Hepatocyte (in vitro differentiated cells): Measurements from ENCODE around the gene NOP53. TPM values are rescaled to one million over a fixed set of nuclear protein-coding genes. Genes with fewer than 3 reads are reported as not detected.
"Not testable (repeated sequence)": the region's sequence is repeated elsewhere in the genome, so short reads cannot be mapped to it uniquely, and the experiment has no call there.

Experiments
- DNase-seq: peaks from one replicate; pipeline ENCODE4 v3.0.0-alpha.2; 2016; ENCODE audit warnings: low spot score
- H2AFZ ChIP-seq: fragments of 200-600 bp; sonication (generic); 2 replicates; pipeline ENCODE4 v1.6.0; 2016; ENCODE audit warnings: antibody characterized with exemption, mild to moderate bottlenecking
- H3K27ac ChIP-seq: fragments of 200-600 bp; sonication (generic); 2 replicates; pipeline ENCODE4 v1.5.1; 2016; ENCODE audit warnings: mild to moderate bottlenecking
- H3K27me3 ChIP-seq: fragments of 200-600 bp; sonication (generic); 2 replicates; pipeline ENCODE4 v1.6.1; 2016
- H3K36me3 ChIP-seq: fragments of 200-600 bp; sonication (generic); replicated peaks from 2 replicates; pipeline ENCODE4 v1.5.1; 2016; ENCODE audit warnings: low read depth; ENCODE audit not compliant: insufficient read depth
- H3K4me1 ChIP-seq: fragments of 200-600 bp; sonication (generic); 2 replicates; pipeline ENCODE4 v1.5.1; 2016; ENCODE audit warnings: mild to moderate bottlenecking, moderate library complexity; ENCODE audit not compliant: insufficient read depth
- H3K4me2 ChIP-seq: fragments of 200-600 bp; sonication (generic); 2 replicates; pipeline ENCODE4 v1.6.0; 2016
- H3K4me3 ChIP-seq: fragments of 200-600 bp; sonication (generic); 2 replicates; pipeline ENCODE4 v1.5.1; 2016; ENCODE audit warnings: mild to moderate bottlenecking
- H3K79me2 ChIP-seq: fragments of 200-600 bp; sonication (generic); 2 replicates; pipeline ENCODE4 v1.6.0; 2017; ENCODE audit warnings: mild to moderate bottlenecking
- H3K9me2 ChIP-seq: fragments of 200-600 bp; sonication (generic); replicated peaks from 2 replicates; pipeline ENCODE4 v1.6.0; 2017; ENCODE audit warnings: mild to moderate bottlenecking; ENCODE audit not compliant: insufficient read depth
- H3K9me3 ChIP-seq: fragments of 200-600 bp; sonication (generic); 2 replicates; pipeline ENCODE4 v1.5.1; 2016; ENCODE audit warnings: low read depth, mild to moderate bottlenecking
- H4K20me1 ChIP-seq: fragments of 200-600 bp; sonication (generic); 2 replicates; pipeline ENCODE4 v1.6.0; 2016; ENCODE audit warnings: mild to moderate bottlenecking; ENCODE audit not compliant: insufficient read depth, poor library complexity, severe bottlenecking
- EZH2 ChIP-seq: fragments of 200-600 bp; sonication (generic); IDR thresholded peaks from 2 replicates; pipeline ENCODE4 v1.6.1; 2016; ENCODE audit warnings: antibody characterized with exemption, mild to moderate bottlenecking, borderline replicate concordance
- EZH2phosphoT487 ChIP-seq: fragments of 200-600 bp; sonication (generic); IDR thresholded peaks from one replicate; pipeline ENCODE4 v1.6.1; 2018; ENCODE audit warnings: antibody characterized with exemption, mild to moderate bottlenecking, low read depth, moderate library complexity; ENCODE audit not compliant: unreplicated experiment, severe bottlenecking
- whole genome bisulfite sequencing: methylation state at CpG from one replicate; pipeline ENCODE4 v1.1.6; 2016; ENCODE audit warnings: low lambda C conversion rate; ENCODE audit errors: missing lambda C conversion rate; 5-methylcytosine and 5-hydroxymethylcytosine counted together
- polyA plus RNA-seq: library from polyadenylated mRNA; unstranded; fragments of >200 nt; fragmentation: Nextera tagmentation; extraction: Ambion mirVana; gene quantifications from 2 replicates; pipeline ENCODE4 v1.2.1, GENCODE V29; 2016
- total RNA-seq: library from RNA; depleted of rRNA; stranded (reverse); fragments of >200 nt; gene quantifications from 2 replicates; pipeline ENCODE4 v1.2.3, GENCODE V29; 2014
- TF ChIP-seq, protein P1 (sequence below): fragments of 200-600 bp; sonication (generic); IDR thresholded peaks from 2 replicates; pipeline ENCODE4 v1.5.1; 2016; ENCODE audit warnings: antibody characterized with exemption, mild to moderate bottlenecking; ENCODE audit not compliant: poor library complexity

Gene NOP53
- total and polyA plus RNA-seq, 2 experiments from 2014 or later, result 93.3 to 96.7 TPM

DNA sequence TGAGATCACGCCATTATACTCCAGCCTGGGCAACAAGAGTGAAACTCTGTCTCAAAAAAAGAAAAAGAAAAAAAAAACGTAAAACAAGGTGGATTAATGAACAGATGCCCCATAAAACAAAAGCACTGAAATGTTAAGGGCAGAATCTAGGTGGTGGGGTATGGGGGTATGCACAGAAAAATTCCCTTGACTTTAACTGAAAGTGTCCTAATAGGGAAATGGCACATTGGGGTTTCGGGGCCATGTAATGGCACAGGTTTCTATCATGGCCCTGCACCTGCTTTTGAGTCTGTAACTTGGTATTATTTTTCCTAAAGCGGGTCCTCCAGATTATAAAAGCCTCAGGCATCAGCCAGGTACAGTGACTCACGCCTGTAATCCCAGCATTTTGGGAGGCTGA lies 16.2 kb downstream of the NOP53 start:
- H3K27me3 ChIP-seq, result no peaks in the 10 kb centered on the region
- H3K4me2 ChIP-seq, result no peak overlapping the region
- H3K9me3 ChIP-seq, result no peaks in the 10 kb centered on the region
- no peaks in the 10 kb centered on the region for H3K79me2 ChIP-seq
- no peaks in the 10 kb centered on the region for H3K9me2 ChIP-seq
- H4K20me1 ChIP-seq, result no peaks in the 10 kb centered on the region
- DNase-seq, result no peak
- no peak for TF ChIP-seq EZH2phosphoT487
- TF ChIP-seq, protein P1, sequence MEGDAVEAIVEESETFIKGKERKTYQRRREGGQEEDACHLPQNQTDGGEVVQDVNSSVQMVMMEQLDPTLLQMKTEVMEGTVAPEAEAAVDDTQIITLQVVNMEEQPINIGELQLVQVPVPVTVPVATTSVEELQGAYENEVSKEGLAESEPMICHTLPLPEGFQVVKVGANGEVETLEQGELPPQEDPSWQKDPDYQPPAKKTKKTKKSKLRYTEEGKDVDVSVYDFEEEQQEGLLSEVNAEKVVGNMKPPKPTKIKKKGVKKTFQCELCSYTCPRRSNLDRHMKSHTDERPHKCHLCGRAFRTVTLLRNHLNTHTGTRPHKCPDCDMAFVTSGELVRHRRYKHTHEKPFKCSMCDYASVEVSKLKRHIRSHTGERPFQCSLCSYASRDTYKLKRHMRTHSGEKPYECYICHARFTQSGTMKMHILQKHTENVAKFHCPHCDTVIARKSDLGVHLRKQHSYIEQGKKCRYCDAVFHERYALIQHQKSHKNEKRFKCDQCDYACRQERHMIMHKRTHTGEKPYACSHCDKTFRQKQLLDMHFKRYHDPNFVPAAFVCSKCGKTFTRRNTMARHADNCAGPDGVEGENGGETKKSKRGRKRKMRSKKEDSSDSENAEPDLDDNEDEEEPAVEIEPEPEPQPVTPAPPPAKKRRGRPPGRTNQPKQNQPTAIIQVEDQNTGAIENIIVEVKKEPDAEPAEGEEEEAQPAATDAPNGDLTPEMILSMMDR, result no peak
- TF ChIP-seq EZH2, result no peak
- 84% methylated on average over 5 of the region's 5 CpGs for WGBS
- no peak overlapping the region for H2AFZ ChIP-seq
- H3K4me1 ChIP-seq, result peaks cover 5% of the 10 kb centered on the region
- H3K4me3 ChIP-seq, result no peak overlapping the region
- H3K27ac ChIP-seq, result no peak overlapping the region
- H3K36me3 ChIP-seq, result peaks cover 3% of the 10 kb centered on the region

DNA sequence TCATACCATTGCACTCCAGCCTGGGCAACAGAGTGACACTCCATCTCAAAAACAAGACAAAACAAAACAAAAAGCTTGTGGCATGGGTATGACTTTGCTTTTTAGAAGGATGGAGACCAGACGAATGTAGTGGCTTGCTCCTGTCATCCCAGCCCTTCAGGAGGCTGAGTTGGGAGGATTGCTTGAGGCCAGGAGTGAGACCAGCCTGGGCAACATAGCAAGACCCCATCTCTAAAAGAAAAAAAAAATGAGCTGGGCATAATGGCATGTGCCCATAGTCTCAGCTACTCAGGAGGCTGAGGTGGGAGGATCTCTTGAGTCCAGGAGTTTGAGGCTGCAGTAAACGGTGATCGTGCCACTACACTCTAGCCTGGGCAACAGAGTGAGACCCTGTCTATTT lies 16.8 kb downstream of the NOP53 start:
- no peaks in the 10 kb centered on the region for H3K9me3 ChIP-seq
- no peaks in the 10 kb centered on the region for H3K79me2 ChIP-seq
- H3K4me1 ChIP-seq, result peaks cover 5% of the 10 kb centered on the region
- H3K27ac ChIP-seq, result no peak overlapping the region
- no peak for DNase-seq
- H3K4me3 ChIP-seq, result no peak overlapping the region
- no peaks in the 10 kb centered on the region for H3K27me3 ChIP-seq
- H3K36me3 ChIP-seq, result peaks cover 3% of the 10 kb centered on the region
- TF ChIP-seq, protein P1, result no peak
- no peak for TF ChIP-seq EZH2
- no peak for TF ChIP-seq EZH2phosphoT487
- no peak overlapping the region for H2AFZ ChIP-seq
- WGBS, result 92% methylated on average over 3 of the region's 3 CpGs
- no peak overlapping the region for H3K4me2 ChIP-seq
- no peaks in the 10 kb centered on the region for H3K9me2 ChIP-seq
- H4K20me1 ChIP-seq, result no peaks in the 10 kb centered on the region

DNA sequence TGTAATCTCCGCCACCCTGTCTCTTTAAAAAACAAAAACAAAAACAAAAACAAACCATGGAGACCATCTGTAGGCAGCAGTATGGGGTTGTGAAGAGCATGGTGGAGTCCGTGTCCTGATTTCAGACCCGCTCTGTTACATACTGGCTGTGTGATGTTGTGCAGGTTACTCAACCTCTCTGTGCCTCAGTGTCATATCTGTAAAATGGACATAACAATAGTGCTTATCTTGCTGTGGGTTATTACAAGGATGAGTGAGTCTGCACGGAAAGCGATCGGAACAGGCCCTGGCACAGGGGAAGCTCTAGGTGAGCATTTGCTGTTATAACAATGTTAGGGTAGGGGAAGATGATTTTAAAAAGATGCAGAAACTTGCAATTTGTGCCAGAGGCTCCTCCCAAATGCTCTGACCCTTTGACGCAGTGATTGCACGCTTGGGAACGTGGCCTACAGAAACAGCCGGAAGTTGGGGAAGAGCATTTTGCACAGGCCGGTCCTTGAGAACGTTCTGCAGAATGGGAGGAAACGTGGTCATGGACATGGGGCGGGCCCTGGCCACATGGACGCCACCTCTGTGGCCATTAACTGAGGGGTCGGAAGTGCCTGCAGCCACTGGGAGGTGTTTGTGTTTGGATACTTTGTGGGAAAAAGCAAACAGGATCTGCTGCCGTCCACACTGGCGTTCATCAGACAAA lies 17.4 kb downstream of the NOP53 start:
- no peak for DNase-seq
- TF ChIP-seq, protein P1, result no peak
- TF ChIP-seq EZH2phosphoT487 (no peak), EZH2 (no peak)

DNA sequence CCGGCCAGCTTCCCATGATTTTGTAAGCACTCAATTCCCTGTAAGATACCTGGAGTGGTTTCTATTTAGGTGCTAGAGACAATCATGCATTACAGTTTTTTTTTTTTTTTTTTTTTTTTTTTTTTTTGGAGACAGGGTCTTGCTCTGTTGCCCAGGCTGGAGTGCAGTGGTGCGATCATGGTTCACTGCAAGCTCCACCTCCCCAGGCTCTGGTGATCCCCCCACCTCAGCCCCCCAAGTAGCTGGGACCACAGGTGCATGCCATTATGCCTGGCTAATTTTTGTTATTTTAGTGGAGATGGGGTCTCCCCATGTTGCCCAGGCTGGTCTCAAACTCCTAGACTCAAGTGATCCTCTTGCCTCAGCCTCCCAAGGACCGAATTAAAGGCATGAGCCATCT lies 19.4 kb downstream of the NOP53 start:
- 93% methylated on average over 3 of the region's 3 CpGs for WGBS
- H3K36me3 ChIP-seq, DNase-seq, H3K27me3 ChIP-seq, H3K9me3 ChIP-seq, H3K27ac ChIP-seq, H2AFZ ChIP-seq, H3K79me2 ChIP-seq, H3K4me2 ChIP-seq, H3K9me2 ChIP-seq, H3K4me3 ChIP-seq, H3K4me1 ChIP-seq, H4K20me1 ChIP-seq: not testable (repeated sequence)

More for the DNA sequence above, 17.4 kb downstream of the NOP53 start:
- Histone ChIP-seq H3K4me2 (no peak overlapping the region), H3K27ac (no peak overlapping the region), H3K79me2 (no peaks in the 10 kb centered on the region), H4K20me1 (no peaks in the 10 kb centered on the region), H3K4me1 (peaks cover under 1% of the 10 kb centered on the region), H3K36me3 (peaks cover 3% of the 10 kb centered on the region), H3K9me2 (no peaks in the 10 kb centered on the region), H3K4me3 (no peak overlapping the region), H3K27me3 (no peaks in the 10 kb centered on the region), H3K9me3 (no peaks in the 10 kb centered on the region), H2AFZ (no peak overlapping the region)
- WGBS, result 76% methylated on average over 18 of the region's 18 CpGs
